Measurements from ENCODE around the gene SP2. TPM values are rescaled to one million over a fixed set of nuclear protein-coding genes. Genes with fewer than 3 reads are reported as not detected.

The SP2 gene
- total and polyA plus RNA-seq, 12 donors = 1.8 to 21.1 (median 10.1) TPM

GRCh38 chr17:47857551-47858455, 38.2 kb upstream of the SP2 start:
- intact Hi-C loops (cut with DNase I) = no loop called here
- no peak for DNase-seq
- TF ChIP-seq POLR2A (IDR thresholded peaks at IDR 0.05) (no peak), CTCF (IDR thresholded peaks at IDR 0.05) (no peak)
- no peaks in the 10 kb centered on the region for H3K9me3 ChIP-seq (replicated peaks in 1 of 3)
- H3K4me3 ChIP-seq = no peak overlapping the region
- H3K4me1 ChIP-seq (replicated peaks in 1 of 2) = peaks cover 5 to 6% of the 10 kb centered on the region in 2 donors
- 75 to 84% (median 77%) methylated on average over 16 of the region's 16 CpGs for WGBS, 4 donors
- H3K27me3 ChIP-seq = peaks cover 35% of the 10 kb centered on the region
- no peaks in the 10 kb centered on the region for H3K36me3 ChIP-seq (replicated peaks in 1 of 2)
- H3K27ac ChIP-seq = no peak overlapping the region

- H3K9me3 ChIP-seq (replicated peaks in 1 of 3) = no peaks in the 10 kb centered on the region
- TF ChIP-seq POLR2A (IDR thresholded peaks at IDR 0.05) (no peak), CTCF (IDR thresholded peaks at IDR 0.05) (no peak)
- WGBS, 4 donors = 79 to 91% (median 86%) methylated on average over 5 of the region's 5 CpGs
- H3K27me3 ChIP-seq = peaks cover 9% of the 10 kb centered on the region
- H3K27ac ChIP-seq = no peak overlapping the region
- peaks cover 9 to 10% of the 10 kb centered on the region in 2 donors for H3K4me1 ChIP-seq (replicated peaks in 1 of 2)
- no peak overlapping the region for H3K4me3 ChIP-seq
- no peak for DNase-seq
- H3K36me3 ChIP-seq (replicated peaks in 1 of 2) = no peaks in the 10 kb centered on the region
- intact Hi-C loops (cut with DNase I) = no loop called here
Measured at GRCh38 chr17:47860386-47860785, 35.6 kb upstream of the SP2 start.

- Histone ChIP-seq H3K4me1 (replicated peaks in 1 of 2) (peaks cover 9 to 10% of the 10 kb centered on the region in 2 donors), H3K36me3 (replicated peaks in 1 of 2) (no peaks in the 10 kb centered on the region), H3K9me3 (replicated peaks in 1 of 3) (no peaks in the 10 kb centered on the region), H3K27me3 (peaks cover 3% of the 10 kb centered on the region), H3K27ac (peak overlapping the region in 2 of 5 donors; percentile 9 to 39), H3K4me3 (no peak overlapping the region)
- no peak for DNase-seq
- WGBS, 4 donors = 52 to 70% (median 57%) methylated on average over 7 of the region's 7 CpGs
- intact Hi-C loops (cut with DNase I) = no loop called here
- TF ChIP-seq CTCF (IDR thresholded peaks at IDR 0.05) = no peak
- no peak for TF ChIP-seq POLR2A (IDR thresholded peaks at IDR 0.05)
Measured at GRCh38 chr17:47862621-47863440, 33.2 kb upstream of the SP2 start.

DNA sequence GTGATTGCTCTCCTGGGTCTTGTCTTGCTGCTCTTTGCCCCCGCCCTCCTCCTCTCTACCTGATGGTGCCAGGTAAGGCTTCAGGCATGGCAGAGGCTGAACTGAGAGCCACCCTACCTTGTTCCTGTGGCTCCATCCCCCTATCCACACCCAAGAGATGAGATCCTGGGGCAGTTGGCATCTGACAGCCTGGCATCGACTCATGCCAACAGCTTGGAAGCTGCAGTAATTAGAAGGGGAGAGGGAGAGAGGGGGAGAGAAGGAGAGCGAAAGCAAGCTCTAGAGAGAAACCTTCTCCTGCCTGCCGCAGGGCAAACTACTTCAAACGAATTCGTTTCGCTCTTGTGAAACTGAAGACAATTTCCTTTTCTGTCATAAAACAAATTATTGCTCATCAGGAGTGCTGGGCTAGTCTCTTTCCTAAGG, 31.2 kb upstream of the SP2 start:
- Histone ChIP-seq H3K9me3 (replicated peaks in 1 of 3) (no peaks in the 10 kb centered on the region), H3K4me1 (replicated peaks in 1 of 2) (peaks cover 9 to 10% of the 10 kb centered on the region in 2 donors), H3K36me3 (replicated peaks in 1 of 2) (no peaks in the 10 kb centered on the region), H3K27me3 (peaks cover 8% of the 10 kb centered on the region), H3K4me3 (no peak overlapping the region), H3K27ac (no peak overlapping the region)
- 48 to 68% (median 60%) methylated on average over 7 of the region's 7 CpGs for WGBS, 4 donors
- TF ChIP-seq CTCF (IDR thresholded peaks at IDR 0.05) (no peak), POLR2A (IDR thresholded peaks at IDR 0.05) (no peak)
- intact Hi-C loops (cut with DNase I) = no loop called here
- DNase-seq = no peak
